ENCODE measurements around the gene EYS. TPM values are rescaled to one million over a fixed set of nuclear protein-coding genes. Genes with fewer than 3 reads are reported as not detected.

EYS gene
- total RNA-seq, 3 donors from 2014 or later, result 1.3 to 2.9 TPM; not detected in 1

DNA sequence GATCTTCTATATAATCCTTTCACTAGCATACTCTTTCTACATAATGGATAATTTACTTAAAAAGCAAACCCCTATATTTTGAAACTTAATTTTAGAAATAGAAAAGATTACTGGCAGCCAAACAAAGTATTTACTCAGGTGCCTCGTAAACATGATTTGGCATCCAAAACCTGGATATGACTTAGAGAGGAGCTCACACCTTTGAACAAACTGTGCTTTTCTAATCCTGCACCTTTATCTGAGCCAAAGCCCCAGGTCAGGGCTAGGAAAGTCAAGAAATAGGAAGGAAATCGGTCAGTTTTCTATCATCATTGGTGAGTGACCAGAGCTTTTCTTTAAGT lies 1900.5 kb downstream of the EYS start:
- H3K27me3 ChIP-seq, result no peaks in the 10 kb centered on the region
- DNase-seq (ENCODE audit: low spot score in 2 of 2), result no peak
- peak overlapping the region in 1 of 3 donors; percentile 31 for H3K4me3 ChIP-seq
- peak overlapping the region; percentile 38 to 82 for H3K27ac ChIP-seq
- TF ChIP-seq POLR2AphosphoS5 (IDR thresholded peaks at IDR 0.05) (no peak), CTCF (IDR thresholded peaks at IDR 0.05) (no peak), POLR2A (IDR thresholded peaks at IDR 0.05) (no peak)
- intact Hi-C loops (cut with DNase I; ENCODE audit: low total_unique reads), result no loop called here
- H3K36me3 ChIP-seq, result no peaks in the 10 kb centered on the region
- peaks cover 0 to 6% of the 10 kb centered on the region in 2 donors for H3K4me1 ChIP-seq
- no peaks in the 10 kb centered on the region for H3K9me3 ChIP-seq

- Histone ChIP-seq H3K27me3 (no peaks in the 10 kb centered on the region), H3K9me3 (no peaks in the 10 kb centered on the region), H3K36me3 (no peaks in the 10 kb centered on the region), H3K27ac (peak overlapping the region; percentile 38 to 82), H3K4me3 (peak overlapping the region in 1 of 3 donors; percentile 31), H3K4me1 (peaks cover 0 to 6% of the 10 kb centered on the region in 2 donors)
- intact Hi-C loops (cut with DNase I; ENCODE audit: low total_unique reads), result no loop called here
- DNase-seq (ENCODE audit: low spot score in 2 of 2), result no peak
- no peak for TF ChIP-seq POLR2AphosphoS5 (IDR thresholded peaks at IDR 0.05)
- no peak for TF ChIP-seq CTCF (IDR thresholded peaks at IDR 0.05)
- TF ChIP-seq POLR2A (IDR thresholded peaks at IDR 0.05), result no peak
Measured at GRCh38 chr6:63805808-63806572, 1901.0 kb downstream of the EYS start.

GRCh38 chr6:63805345-63805744 lies 1901.7 kb downstream of the EYS start:
- Histone ChIP-seq H3K27ac (peak overlapping the region; percentile 38 to 82), H3K4me3 (no peak overlapping the region), H3K4me1 (peaks cover 0 to 6% of the 10 kb centered on the region in 2 donors), H3K36me3 (no peaks in the 10 kb centered on the region), H3K27me3 (no peaks in the 10 kb centered on the region), H3K9me3 (no peaks in the 10 kb centered on the region)
- TF ChIP-seq POLR2AphosphoS5 (IDR thresholded peaks at IDR 0.05) (no peak), POLR2A (IDR thresholded peaks at IDR 0.05) (no peak), CTCF (IDR thresholded peaks at IDR 0.05) (no peak)
- no peak for DNase-seq (ENCODE audit: low spot score in 2 of 2)
- intact Hi-C loops (cut with DNase I; ENCODE audit: low total_unique reads), result no loop called here

DNA sequence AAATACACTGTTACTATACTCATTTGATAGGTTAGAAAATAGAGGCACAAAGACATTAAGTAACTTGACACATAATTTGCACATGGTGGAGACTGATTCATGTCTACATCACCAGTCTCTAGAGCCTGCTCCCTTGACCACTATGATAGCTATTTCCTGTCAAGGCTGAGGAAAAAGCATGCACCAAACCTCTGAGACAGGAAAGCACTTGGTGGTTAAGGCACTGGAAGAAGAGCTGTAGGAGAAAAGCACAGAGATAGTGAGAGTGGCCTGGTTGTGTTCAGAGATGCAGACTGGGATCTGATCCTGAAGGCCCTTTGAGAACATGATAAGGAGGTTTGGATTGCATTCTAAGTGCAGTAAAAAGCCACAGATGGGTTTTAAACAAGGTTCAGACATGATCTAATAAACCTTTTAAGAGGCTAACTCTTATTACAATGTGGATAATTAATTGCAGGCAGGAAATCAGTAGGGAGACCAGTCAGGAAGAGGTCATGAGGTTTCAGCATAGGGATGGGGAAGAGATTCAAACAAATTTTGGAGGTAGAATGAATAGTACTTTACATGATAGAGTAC lies 1902.6 kb downstream of the EYS start:
- no peaks in the 10 kb centered on the region for H3K36me3 ChIP-seq
- H3K27me3 ChIP-seq, result no peaks in the 10 kb centered on the region
- H3K4me1 ChIP-seq, result peaks cover 0 to 6% of the 10 kb centered on the region in 2 donors
- TF ChIP-seq POLR2AphosphoS5 (IDR thresholded peaks at IDR 0.05) (no peak), CTCF (IDR thresholded peaks at IDR 0.05) (no peak), POLR2A (IDR thresholded peaks at IDR 0.05) (no peak)
- H3K27ac ChIP-seq, result no peak overlapping the region
- H3K9me3 ChIP-seq, result no peaks in the 10 kb centered on the region
- DNase-seq (ENCODE audit: low spot score in 2 of 2), result no peak
- H3K4me3 ChIP-seq, result no peak overlapping the region
- intact Hi-C loops (cut with DNase I; ENCODE audit: low total_unique reads), result no loop called here

DNA sequence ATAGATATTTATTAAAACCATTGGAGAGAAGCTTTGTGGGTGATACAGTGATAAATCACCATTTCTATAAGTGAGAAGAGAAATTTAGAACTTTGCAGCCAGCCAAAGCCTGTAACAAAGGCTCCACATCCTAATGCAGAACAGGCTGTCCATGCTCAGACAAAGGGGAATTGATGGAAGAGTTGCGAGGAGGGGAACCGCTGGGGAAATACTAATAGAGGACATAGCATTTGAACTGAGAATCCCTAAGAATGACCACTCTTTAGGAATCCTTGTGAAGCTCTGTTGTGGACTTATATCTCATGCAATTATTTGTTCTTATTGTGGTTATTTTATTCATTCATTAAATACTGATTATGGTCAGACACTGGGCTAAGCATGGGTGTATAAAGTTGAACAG lies 1903.7 kb downstream of the EYS start:
- intact Hi-C loops (cut with DNase I; ENCODE audit: low total_unique reads), result no loop called here
- Histone ChIP-seq H3K27me3 (no peaks in the 10 kb centered on the region), H3K4me1 (peaks cover 0 to 6% of the 10 kb centered on the region in 2 donors), H3K9me3 (no peaks in the 10 kb centered on the region), H3K27ac (no peak overlapping the region), H3K4me3 (no peak overlapping the region), H3K36me3 (no peaks in the 10 kb centered on the region)
- no peak for DNase-seq (ENCODE audit: low spot score in 2 of 2)
- TF ChIP-seq CTCF (IDR thresholded peaks at IDR 0.05), result no peak
- TF ChIP-seq POLR2A (IDR thresholded peaks at IDR 0.05), result no peak
- no peak for TF ChIP-seq POLR2AphosphoS5 (IDR thresholded peaks at IDR 0.05)

Data from breast epithelium (tissue), 4 donors.